K562 (cell line): ENCODE measurements around the gene CEMP1. TPM values are rescaled to one million over a fixed set of nuclear protein-coding genes. Genes with fewer than 3 reads are reported as not detected.

Experiments
- POLR2H ChIP-seq: IDR thresholded peaks from 2 replicates; pipeline ENCODE4 v1.6.1; 2016; ENCODE audit warnings: missing genetic modification characterization, low read depth, mild to moderate bottlenecking, control low read depth, missing compliant biosample characterization, moderate library complexity
- PRDM10 ChIP-seq: fragments of 450-650 bp; IDR thresholded peaks from 2 replicates; pipeline ENCODE4 v1.6.1; 2018; ENCODE audit not compliant: partially characterized antibody
- SRF ChIP-seq, 2 experiments: fragments of 250-450, 450-650 bp in 1 of 2; sonication (Bioruptor Pico) in 1 of 2; sonication (generic) in 1 of 2; formaldehyde crosslinking; IDR thresholded peaks; 2 replicates each; pipeline versions ENCODE4 v1.5.0 to v1.5.1; 2020 to 2022; ENCODE audit warnings: mild to moderate bottlenecking in 1 of 2, missing genetic modification reagents in 1 of 2
- STAT6 ChIP-seq: sonication (generic); formaldehyde crosslinking; IDR thresholded peaks from 2 replicates; pipeline ENCODE4 v1.8.1; 2023; ENCODE audit warnings: mild to moderate bottlenecking, missing genetic modification reagents
- TAF7 ChIP-seq: fragments of 450-650 bp; IDR thresholded peaks from 2 replicates; pipeline ENCODE4 v1.6.1; 2016; ENCODE audit warnings: missing genetic modification characterization, missing compliant biosample characterization
- YY1 ChIP-seq, 3 experiments: IDR thresholded peaks; 2 replicates each; pipeline ENCODE4 v1.6.1; 2011; ENCODE audit warnings: low read length in 2 of 3, mild to moderate bottlenecking in 2 of 3, moderate library complexity in 2 of 3, borderline replicate concordance in 1 of 3, control low read depth in 1 of 3, low read depth in 1 of 3; ENCODE audit not compliant: insufficient read depth in 3 of 3, insufficient replicate concordance in 2 of 3, control insufficient read depth in 1 of 3, insufficient read length in 1 of 3; ENCODE audit errors: extremely low read depth in 1 of 3
- ZC3H11A ChIP-seq: IDR thresholded peaks from 2 replicates; pipeline ENCODE4 v1.6.1; 2012; ENCODE audit warnings: low read depth, low read length, improper control_type of control experiment
- polyA plus RNA-seq, 8 experiments: library from polyadenylated mRNA; depleted of rRNA in 4 of 8; stranded (reverse) in 5 of 8; unstranded in 3 of 8; fragments of >200 nt; fragmentation: Nextera tagmentation in 2 of 8; fragmentation: Illumina TruSeq in 1 of 8; extraction: Ambion mirVana in 2 of 8; extraction: Trizol in 1 of 8; gene quantifications; 2 replicates each; pipeline versions ENCODE4 v1.2.1 to v1.2.3, GENCODE V29; 2011 to 2014; ENCODE audit warnings: inconsistent platforms in 1 of 8, missing spikeins in 1 of 8
- total RNA-seq, 7 experiments: library from RNA; depleted of rRNA in 6 of 7; stranded (reverse); fragments of >200 nt in 6 of 7; fragmentation: Illumina TruSeq in 2 of 7; extraction: Trizol in 2 of 7; gene quantifications; 2 replicates each; pipeline versions ENCODE4 v1.2.1 to v1.2.3, GENCODE V29; 2011 to 2021; ENCODE audit warnings: low replicate concordance in 1 of 7
- TF ChIP-seq, protein P1 (sequence below): sonication (generic); formaldehyde crosslinking; IDR thresholded peaks from 2 replicates; pipeline ENCODE4 v1.8.0; 2023; ENCODE audit warnings: missing genetic modification reagents, mild to moderate bottlenecking, borderline replicate concordance
- TF ChIP-seq, protein P2 (sequence below): fragments of 450-650 bp; IDR thresholded peaks from 2 replicates; pipeline ENCODE4 v1.7.0; 2016; ENCODE audit warnings: borderline replicate concordance
- TF ChIP-seq, protein P3 (sequence below): sonication (generic); formaldehyde crosslinking; IDR thresholded peaks from 2 replicates; pipeline ENCODE4 v1.9.0; 2022; ENCODE audit warnings: mild to moderate bottlenecking, missing genetic modification reagents

Gene CEMP1
- total and polyA plus RNA-seq, 9 of the 15 experiments (the other 6 are each of a cell fraction or from before 2014, with no cell fraction given), result 0.05 to 0.45 TPM; not detected in 7

GRCh38 chr16:2532494-2533141, 1.4 kb upstream of the CEMP1 start (continued):
- TF ChIP-seq STAT6 (CRISPR knock-in tag) (no peak), ZC3H11A (no peak), SRF (CRISPR knock-in tag; IDR thresholded peaks at IDR 0.05) (no peak), YY1 (IDR thresholded peaks at IDR 0.05; ENCODE audit: borderline replicate concordance in 1 of 3, control insufficient read depth in 1 of 3, extremely low read depth in 1 of 3, insufficient read depth in 3 of 3, insufficient read length in 1 of 3, insufficient replicate concordance in 2 of 3, low read depth in 1 of 3, low read length in 2 of 3) (no peak), TAF7 (no peak), PRDM10 (no peak), POLR2H (tag) (0 out of 2 replicates have a peak, but pooled peaks have one; percentile 5)
- TF ChIP-seq, protein P1, sequence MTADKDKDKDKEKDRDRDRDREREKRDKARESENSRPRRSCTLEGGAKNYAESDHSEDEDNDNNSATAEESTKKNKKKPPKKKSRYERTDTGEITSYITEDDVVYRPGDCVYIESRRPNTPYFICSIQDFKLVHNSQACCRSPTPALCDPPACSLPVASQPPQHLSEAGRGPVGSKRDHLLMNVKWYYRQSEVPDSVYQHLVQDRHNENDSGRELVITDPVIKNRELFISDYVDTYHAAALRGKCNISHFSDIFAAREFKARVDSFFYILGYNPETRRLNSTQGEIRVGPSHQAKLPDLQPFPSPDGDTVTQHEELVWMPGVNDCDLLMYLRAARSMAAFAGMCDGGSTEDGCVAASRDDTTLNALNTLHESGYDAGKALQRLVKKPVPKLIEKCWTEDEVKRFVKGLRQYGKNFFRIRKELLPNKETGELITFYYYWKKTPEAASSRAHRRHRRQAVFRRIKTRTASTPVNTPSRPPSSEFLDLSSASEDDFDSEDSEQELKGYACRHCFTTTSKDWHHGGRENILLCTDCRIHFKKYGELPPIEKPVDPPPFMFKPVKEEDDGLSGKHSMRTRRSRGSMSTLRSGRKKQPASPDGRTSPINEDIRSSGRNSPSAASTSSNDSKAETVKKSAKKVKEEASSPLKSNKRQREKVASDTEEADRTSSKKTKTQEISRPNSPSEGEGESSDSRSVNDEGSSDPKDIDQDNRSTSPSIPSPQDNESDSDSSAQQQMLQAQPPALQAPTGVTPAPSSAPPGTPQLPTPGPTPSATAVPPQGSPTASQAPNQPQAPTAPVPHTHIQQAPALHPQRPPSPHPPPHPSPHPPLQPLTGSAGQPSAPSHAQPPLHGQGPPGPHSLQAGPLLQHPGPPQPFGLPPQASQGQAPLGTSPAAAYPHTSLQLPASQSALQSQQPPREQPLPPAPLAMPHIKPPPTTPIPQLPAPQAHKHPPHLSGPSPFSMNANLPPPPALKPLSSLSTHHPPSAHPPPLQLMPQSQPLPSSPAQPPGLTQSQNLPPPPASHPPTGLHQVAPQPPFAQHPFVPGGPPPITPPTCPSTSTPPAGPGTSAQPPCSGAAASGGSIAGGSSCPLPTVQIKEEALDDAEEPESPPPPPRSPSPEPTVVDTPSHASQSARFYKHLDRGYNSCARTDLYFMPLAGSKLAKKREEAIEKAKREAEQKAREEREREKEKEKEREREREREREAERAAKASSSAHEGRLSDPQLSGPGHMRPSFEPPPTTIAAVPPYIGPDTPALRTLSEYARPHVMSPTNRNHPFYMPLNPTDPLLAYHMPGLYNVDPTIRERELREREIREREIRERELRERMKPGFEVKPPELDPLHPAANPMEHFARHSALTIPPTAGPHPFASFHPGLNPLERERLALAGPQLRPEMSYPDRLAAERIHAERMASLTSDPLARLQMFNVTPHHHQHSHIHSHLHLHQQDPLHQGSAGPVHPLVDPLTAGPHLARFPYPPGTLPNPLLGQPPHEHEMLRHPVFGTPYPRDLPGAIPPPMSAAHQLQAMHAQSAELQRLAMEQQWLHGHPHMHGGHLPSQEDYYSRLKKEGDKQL, result 0 out of 2 replicates have a peak, but pooled peaks have one; percentile 76
- TF ChIP-seq, protein P2, sequence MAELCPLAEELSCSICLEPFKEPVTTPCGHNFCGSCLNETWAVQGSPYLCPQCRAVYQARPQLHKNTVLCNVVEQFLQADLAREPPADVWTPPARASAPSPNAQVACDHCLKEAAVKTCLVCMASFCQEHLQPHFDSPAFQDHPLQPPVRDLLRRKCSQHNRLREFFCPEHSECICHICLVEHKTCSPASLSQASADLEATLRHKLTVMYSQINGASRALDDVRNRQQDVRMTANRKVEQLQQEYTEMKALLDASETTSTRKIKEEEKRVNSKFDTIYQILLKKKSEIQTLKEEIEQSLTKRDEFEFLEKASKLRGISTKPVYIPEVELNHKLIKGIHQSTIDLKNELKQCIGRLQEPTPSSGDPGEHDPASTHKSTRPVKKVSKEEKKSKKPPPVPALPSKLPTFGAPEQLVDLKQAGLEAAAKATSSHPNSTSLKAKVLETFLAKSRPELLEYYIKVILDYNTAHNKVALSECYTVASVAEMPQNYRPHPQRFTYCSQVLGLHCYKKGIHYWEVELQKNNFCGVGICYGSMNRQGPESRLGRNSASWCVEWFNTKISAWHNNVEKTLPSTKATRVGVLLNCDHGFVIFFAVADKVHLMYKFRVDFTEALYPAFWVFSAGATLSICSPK, result no peak
- TF ChIP-seq, protein P3, sequence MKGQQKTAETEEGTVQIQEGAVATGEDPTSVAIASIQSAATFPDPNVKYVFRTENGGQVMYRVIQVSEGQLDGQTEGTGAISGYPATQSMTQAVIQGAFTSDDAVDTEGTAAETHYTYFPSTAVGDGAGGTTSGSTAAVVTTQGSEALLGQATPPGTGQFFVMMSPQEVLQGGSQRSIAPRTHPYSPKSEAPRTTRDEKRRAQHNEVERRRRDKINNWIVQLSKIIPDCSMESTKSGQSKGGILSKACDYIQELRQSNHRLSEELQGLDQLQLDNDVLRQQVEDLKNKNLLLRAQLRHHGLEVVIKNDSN (CRISPR knock-in tag), result no peak
